Gastroesophageal sphincter (tissue), 3 donors: ENCODE data around the gene DOP1B.
"Not testable (repeated sequence)": the region's sequence is repeated elsewhere in the genome, so short reads cannot be mapped to it uniquely, and the experiment has no call there.

Source experiments
- EP300 ChIP-seq: sonication (generic); formaldehyde crosslinking; IDR thresholded peaks from one replicate; pipeline ENCODE4 v1.6.1; 2017; ENCODE audit warnings: antibody characterized with exemption, mild to moderate bottlenecking
- TF ChIP-seq, protein P1 (sequence below), 4 experiments: fragments of 200-600 bp in 2 of 4; fragments of 450-650 bp in 2 of 4; sonication (generic) in 1 of 4; IDR thresholded peaks; one replicate each; pipeline ENCODE4 v1.5.1; 2017 to 2019; ENCODE audit warnings: antibody characterized with exemption in 4 of 4, mild to moderate bottlenecking in 2 of 4, moderate library complexity in 2 of 4

DNA sequence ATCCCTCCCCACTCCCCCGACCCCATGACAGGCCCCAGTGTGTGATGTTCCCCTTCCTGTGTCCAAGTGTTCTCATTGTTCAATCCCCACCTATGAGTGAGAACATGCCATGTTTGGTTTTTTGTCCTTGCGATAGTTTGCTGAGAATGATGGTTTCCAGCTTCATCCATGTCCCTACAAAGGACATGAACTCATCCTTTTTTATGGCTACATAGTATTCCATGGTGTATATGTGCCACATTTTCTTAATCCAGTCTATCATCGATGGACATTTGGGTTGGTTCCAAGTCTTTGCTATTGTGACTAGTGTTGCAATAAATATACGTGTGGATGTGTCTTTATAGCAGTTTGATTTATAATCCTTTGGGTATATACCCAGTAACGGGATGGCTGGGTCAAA lies 43.0 kb downstream of the DOP1B start:
- TF ChIP-seq, protein P1, sequence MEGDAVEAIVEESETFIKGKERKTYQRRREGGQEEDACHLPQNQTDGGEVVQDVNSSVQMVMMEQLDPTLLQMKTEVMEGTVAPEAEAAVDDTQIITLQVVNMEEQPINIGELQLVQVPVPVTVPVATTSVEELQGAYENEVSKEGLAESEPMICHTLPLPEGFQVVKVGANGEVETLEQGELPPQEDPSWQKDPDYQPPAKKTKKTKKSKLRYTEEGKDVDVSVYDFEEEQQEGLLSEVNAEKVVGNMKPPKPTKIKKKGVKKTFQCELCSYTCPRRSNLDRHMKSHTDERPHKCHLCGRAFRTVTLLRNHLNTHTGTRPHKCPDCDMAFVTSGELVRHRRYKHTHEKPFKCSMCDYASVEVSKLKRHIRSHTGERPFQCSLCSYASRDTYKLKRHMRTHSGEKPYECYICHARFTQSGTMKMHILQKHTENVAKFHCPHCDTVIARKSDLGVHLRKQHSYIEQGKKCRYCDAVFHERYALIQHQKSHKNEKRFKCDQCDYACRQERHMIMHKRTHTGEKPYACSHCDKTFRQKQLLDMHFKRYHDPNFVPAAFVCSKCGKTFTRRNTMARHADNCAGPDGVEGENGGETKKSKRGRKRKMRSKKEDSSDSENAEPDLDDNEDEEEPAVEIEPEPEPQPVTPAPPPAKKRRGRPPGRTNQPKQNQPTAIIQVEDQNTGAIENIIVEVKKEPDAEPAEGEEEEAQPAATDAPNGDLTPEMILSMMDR (IDR thresholded peaks at IDR 0.05), result not testable (repeated sequence)
- not testable (repeated sequence) for TF ChIP-seq EP300
